ENCODE results near the gene CLIP3.
"Not testable (repeated sequence)": the region's sequence is repeated elsewhere in the genome, so short reads cannot be mapped to it uniquely, and the experiment has no call there.

The CLIP3 gene

GRCh38 chr19:36059180-36059910 lies 26.7 kb upstream of the CLIP3 start:
- H3K9me3 ChIP-seq (ENCODE audit: low read length) = no peaks in the 10 kb centered on the region
- no peak overlapping the region for H2AFZ ChIP-seq (ENCODE audit: low read depth, low read length)
- H3K4me1 ChIP-seq (ENCODE audit: insufficient read depth, low read length) = peaks cover 5% of the 10 kb centered on the region
- H3K4me3 ChIP-seq (ENCODE audit: low read length) = no peak overlapping the region
- H3K27me3 ChIP-seq (ENCODE audit: insufficient read depth, low read length) = no peaks in the 10 kb centered on the region
- peaks cover 37% of the 10 kb centered on the region for H3K36me3 ChIP-seq (ENCODE audit: insufficient read depth, low read length)

GRCh38 chr19:36058481-36059179 lies 26.0 kb upstream of the CLIP3 start:
- Histone ChIP-seq H2AFZ (ENCODE audit: low read depth, low read length) (no peak overlapping the region), H3K4me1 (ENCODE audit: insufficient read depth, low read length) (peaks cover 5% of the 10 kb centered on the region), H3K27me3 (ENCODE audit: insufficient read depth, low read length) (no peaks in the 10 kb centered on the region), H3K36me3 (ENCODE audit: insufficient read depth, low read length) (peaks cover 33% of the 10 kb centered on the region), H3K9me3 (ENCODE audit: low read length) (no peaks in the 10 kb centered on the region), H3K4me3 (ENCODE audit: low read length) (no peak overlapping the region)

GRCh38 chr19:36054733-36055686 lies 22.3 kb upstream of the CLIP3 start, which contains the start of gene WDR62:
WDR62 (plus strand) TSS chr19:36054897; CDS start chr19:36054972, 75 bp downstream.
- peak within 1 kb of the TSS; percentile 71 for H2AFZ ChIP-seq (ENCODE audit: low read depth, low read length)
- H3K4me1 ChIP-seq (ENCODE audit: insufficient read depth, low read length) = peaks cover 10% of the 10 kb centered on the region
- H3K9me3 ChIP-seq (ENCODE audit: low read length) = no peaks in the 10 kb centered on the region
- H3K4me3 ChIP-seq (ENCODE audit: low read length) = peak within 1 kb of the TSS; percentile 63
- H3K36me3 ChIP-seq (ENCODE audit: insufficient read depth, low read length) = peaks cover 14% of the 10 kb centered on the region
- no peaks in the 10 kb centered on the region for H3K27me3 ChIP-seq (ENCODE audit: insufficient read depth, low read length)

GRCh38 chr19:36054119-36054732 lies 21.6 kb upstream of the CLIP3 start, which contains the start of gene THAP8:
THAP8 (minus strand) TSS chr19:36054285; CDS start chr19:36054217, 68 bp downstream.
- H3K4me3 ChIP-seq (ENCODE audit: low read length) = peak within 1 kb of the TSS; percentile 63
- no peaks in the 10 kb centered on the region for H3K9me3 ChIP-seq (ENCODE audit: low read length)
- peaks cover 10% of the 10 kb centered on the region for H3K4me1 ChIP-seq (ENCODE audit: insufficient read depth, low read length)
- peaks cover 11% of the 10 kb centered on the region for H3K36me3 ChIP-seq (ENCODE audit: insufficient read depth, low read length)
- H2AFZ ChIP-seq (ENCODE audit: low read depth, low read length) = peak within 1 kb of the TSS; percentile 71
- H3K27me3 ChIP-seq (ENCODE audit: insufficient read depth, low read length) = no peaks in the 10 kb centered on the region

- peaks cover 10% of the 10 kb centered on the region for H3K4me1 ChIP-seq (ENCODE audit: insufficient read depth, low read length)
- H3K27me3 ChIP-seq (ENCODE audit: insufficient read depth, low read length) = no peaks in the 10 kb centered on the region
- H3K4me3 ChIP-seq (ENCODE audit: low read length) = no peak overlapping the region
- no peaks in the 10 kb centered on the region for H3K36me3 ChIP-seq (ENCODE audit: insufficient read depth, low read length)
- H3K9me3 ChIP-seq (ENCODE audit: low read length) = no peaks in the 10 kb centered on the region
- no peak overlapping the region for H2AFZ ChIP-seq (ENCODE audit: low read depth, low read length)
Observed at GRCh38 chr19:36051637-36052036, 19.0 kb upstream of the CLIP3 start.

GRCh38 chr19:36051236-36051635 lies 18.6 kb upstream of the CLIP3 start:
- peaks cover 9% of the 10 kb centered on the region for H3K4me1 ChIP-seq (ENCODE audit: insufficient read depth, low read length)
- no peaks in the 10 kb centered on the region for H3K36me3 ChIP-seq (ENCODE audit: insufficient read depth, low read length)
- H3K9me3 ChIP-seq (ENCODE audit: low read length) = no peaks in the 10 kb centered on the region
- H3K27me3 ChIP-seq (ENCODE audit: insufficient read depth, low read length) = no peaks in the 10 kb centered on the region
- H3K4me3 ChIP-seq (ENCODE audit: low read length) = no peak overlapping the region
- no peak overlapping the region for H2AFZ ChIP-seq (ENCODE audit: low read depth, low read length)

- Histone ChIP-seq H2AFZ (ENCODE audit: low read depth, low read length) (no peak overlapping the region), H3K9me3 (ENCODE audit: low read length) (peaks cover 2% of the 10 kb centered on the region), H3K36me3 (ENCODE audit: insufficient read depth, low read length) (no peaks in the 10 kb centered on the region), H3K27me3 (ENCODE audit: insufficient read depth, low read length) (no peaks in the 10 kb centered on the region), H3K4me3 (ENCODE audit: low read length) (no peak overlapping the region), H3K4me1 (ENCODE audit: insufficient read depth, low read length) (peaks cover 4% of the 10 kb centered on the region)
Observed at GRCh38 chr19:36049080-36049698, 16.5 kb upstream of the CLIP3 start.

- Histone ChIP-seq H2AFZ (ENCODE audit: low read depth, low read length) (no peak overlapping the region), H3K4me1 (ENCODE audit: insufficient read depth, low read length) (no peaks in the 10 kb centered on the region), H3K4me3 (ENCODE audit: low read length) (no peak overlapping the region), H3K36me3 (ENCODE audit: insufficient read depth, low read length) (no peaks in the 10 kb centered on the region), H3K27me3 (ENCODE audit: insufficient read depth, low read length) (no peaks in the 10 kb centered on the region), H3K9me3 (ENCODE audit: low read length) (peaks cover 2% of the 10 kb centered on the region)
Observed at GRCh38 chr19:36047835-36048234, 15.2 kb upstream of the CLIP3 start.

- Histone ChIP-seq H3K36me3 (ENCODE audit: insufficient read depth, low read length) (no peaks in the 10 kb centered on the region), H3K4me3 (ENCODE audit: low read length) (no peak overlapping the region), H3K27me3 (ENCODE audit: insufficient read depth, low read length) (no peaks in the 10 kb centered on the region), H2AFZ (ENCODE audit: low read depth, low read length) (no peak overlapping the region), H3K9me3 (ENCODE audit: low read length) (peaks cover 2% of the 10 kb centered on the region), H3K4me1 (ENCODE audit: insufficient read depth, low read length) (no peaks in the 10 kb centered on the region)
Observed at GRCh38 chr19:36046443-36047050, 13.9 kb upstream of the CLIP3 start.

- Histone ChIP-seq H3K9me3 (ENCODE audit: low read length) (peaks cover 2% of the 10 kb centered on the region), H2AFZ (ENCODE audit: low read depth, low read length) (no peak overlapping the region), H3K27me3 (ENCODE audit: insufficient read depth, low read length) (no peaks in the 10 kb centered on the region), H3K4me3 (ENCODE audit: low read length) (no peak overlapping the region), H3K36me3 (ENCODE audit: insufficient read depth, low read length) (no peaks in the 10 kb centered on the region), H3K4me1 (ENCODE audit: insufficient read depth, low read length) (no peaks in the 10 kb centered on the region)
Observed at GRCh38 chr19:36043952-36044351, 11.3 kb upstream of the CLIP3 start.

GRCh38 chr19:36041831-36042230 lies 9.2 kb upstream of the CLIP3 start:
- H3K27me3 ChIP-seq (ENCODE audit: insufficient read depth, low read length) = no peaks in the 10 kb centered on the region
- peaks cover 2% of the 10 kb centered on the region for H3K9me3 ChIP-seq (ENCODE audit: low read length)
- H3K4me1 ChIP-seq (ENCODE audit: insufficient read depth, low read length) = no peaks in the 10 kb centered on the region
- H2AFZ ChIP-seq (ENCODE audit: low read depth, low read length) = no peak overlapping the region
- peaks cover 5% of the 10 kb centered on the region for H3K36me3 ChIP-seq (ENCODE audit: insufficient read depth, low read length)
- H3K4me3 ChIP-seq (ENCODE audit: low read length) = no peak overlapping the region

- not testable (repeated sequence) for H3K36me3 ChIP-seq (ENCODE audit: insufficient read depth, low read length); H3K4me3 ChIP-seq (ENCODE audit: low read length); H2AFZ ChIP-seq (ENCODE audit: low read depth, low read length); H3K27me3 ChIP-seq (ENCODE audit: insufficient read depth, low read length); H3K4me1 ChIP-seq (ENCODE audit: insufficient read depth, low read length); H3K9me3 ChIP-seq (ENCODE audit: low read length)
Observed at GRCh38 chr19:36041092-36041491, 8.4 kb upstream of the CLIP3 start.

Data from neuron (in vitro differentiated cells).